NCI-H526 treated with DMSO at 0.1 percent for 48 hours (cell line): ENCODE measurements around the gene TOMM34.
A peak's percentile ranks its signal among the peaks of the same experiment; 100 is the strongest.

Source experiments
- DNase-seq: peaks from one replicate; lab custom pipeline; 2025; lab: John Stamatoyannopoulos, UW

The TOMM34 gene

GRCh38 chr20:44930517-44931168 is 29.6 kb downstream of the TOMM34 start:
- DNase-seq: no peak

DNA sequence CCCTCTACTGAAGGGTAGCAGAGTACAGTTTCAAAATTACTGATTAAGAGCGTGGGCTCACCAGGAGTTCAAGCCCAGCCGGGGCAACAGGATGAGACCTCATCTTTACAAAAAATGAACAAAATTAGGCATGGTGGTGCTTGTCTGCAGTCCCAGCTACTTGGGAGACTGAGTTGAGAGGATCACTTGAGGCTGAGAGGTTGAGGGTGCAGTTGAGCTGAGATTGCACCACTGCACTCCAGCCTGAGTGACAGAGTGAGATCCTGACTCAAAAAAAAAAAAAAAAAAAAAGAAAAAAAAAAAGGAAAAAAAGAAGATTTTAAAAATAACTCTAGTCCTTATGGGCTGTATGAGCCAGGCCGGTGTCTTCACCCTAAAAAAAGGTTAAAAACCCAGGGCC is 31.6 kb downstream of the TOMM34 start:
- DNase-seq: no peak

- no peak for DNase-seq
These were observed 35.7 kb downstream of the TOMM34 start for GRCh38 chr20:44924541-44924940.

- DNase-seq: no peak
These were observed 38.8 kb downstream of the TOMM34 start for GRCh38 chr20:44921447-44921846.

GRCh38 chr20:44918761-44919160 is 41.4 kb downstream of the TOMM34 start:
- no peak for DNase-seq

DNA sequence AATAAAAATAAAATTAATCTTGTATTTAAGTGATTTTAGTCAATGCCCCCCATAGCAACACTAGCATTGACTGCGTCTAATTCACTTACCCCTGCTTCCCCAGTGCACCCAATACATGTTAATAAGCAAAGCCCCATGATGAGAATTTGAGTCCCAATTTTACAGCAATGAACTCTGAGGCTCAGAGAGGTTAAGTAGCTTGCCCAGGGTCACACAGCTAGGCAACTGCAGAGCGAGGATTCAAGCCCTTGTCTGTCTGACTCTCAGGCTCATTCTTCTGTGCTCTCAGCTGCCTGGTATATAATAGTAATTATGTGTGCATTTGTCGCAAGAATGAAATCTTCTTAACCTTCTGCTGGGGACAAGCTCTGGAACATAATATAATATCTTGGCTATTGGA is 41.9 kb downstream of the TOMM34 start:
- DNase-seq: no peak

- DNase-seq: no peak
These were observed 42.8 kb downstream of the TOMM34 start for GRCh38 chr20:44917399-44917798.

GRCh38 chr20:44916586-44916985 is 43.6 kb downstream of the TOMM34 start:
- no peak for DNase-seq

- DNase-seq: no peak
These were observed 45.3 kb downstream of the TOMM34 start for GRCh38 chr20:44914924-44915323.

DNA sequence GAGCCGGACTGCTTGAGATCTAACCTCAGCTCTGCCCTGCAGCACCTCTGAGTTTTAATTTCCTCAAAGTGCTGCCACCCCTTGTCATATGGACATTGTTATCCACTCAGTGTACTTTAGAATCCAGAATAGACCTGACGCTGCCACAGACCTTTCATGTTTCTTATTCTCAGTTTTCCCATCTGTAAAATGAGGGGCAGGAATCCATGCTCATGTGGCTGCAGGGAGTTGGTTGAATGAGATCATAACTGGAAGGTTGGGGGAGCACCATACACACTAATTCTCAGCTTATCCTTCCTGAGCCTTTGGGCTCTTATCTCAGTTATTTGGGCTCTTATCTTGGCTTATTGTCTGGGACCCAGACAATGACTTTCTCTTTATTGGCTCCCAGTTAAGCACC is 48.0 kb downstream of the TOMM34 start:
- no peak for DNase-seq

GRCh38 chr20:44911264-44911921 is 48.8 kb downstream of the TOMM34 start:
- no peak for DNase-seq

GRCh38 chr20:44910690-44911262 is 49.4 kb downstream of the TOMM34 start:
- DNase-seq: no peak

DNA sequence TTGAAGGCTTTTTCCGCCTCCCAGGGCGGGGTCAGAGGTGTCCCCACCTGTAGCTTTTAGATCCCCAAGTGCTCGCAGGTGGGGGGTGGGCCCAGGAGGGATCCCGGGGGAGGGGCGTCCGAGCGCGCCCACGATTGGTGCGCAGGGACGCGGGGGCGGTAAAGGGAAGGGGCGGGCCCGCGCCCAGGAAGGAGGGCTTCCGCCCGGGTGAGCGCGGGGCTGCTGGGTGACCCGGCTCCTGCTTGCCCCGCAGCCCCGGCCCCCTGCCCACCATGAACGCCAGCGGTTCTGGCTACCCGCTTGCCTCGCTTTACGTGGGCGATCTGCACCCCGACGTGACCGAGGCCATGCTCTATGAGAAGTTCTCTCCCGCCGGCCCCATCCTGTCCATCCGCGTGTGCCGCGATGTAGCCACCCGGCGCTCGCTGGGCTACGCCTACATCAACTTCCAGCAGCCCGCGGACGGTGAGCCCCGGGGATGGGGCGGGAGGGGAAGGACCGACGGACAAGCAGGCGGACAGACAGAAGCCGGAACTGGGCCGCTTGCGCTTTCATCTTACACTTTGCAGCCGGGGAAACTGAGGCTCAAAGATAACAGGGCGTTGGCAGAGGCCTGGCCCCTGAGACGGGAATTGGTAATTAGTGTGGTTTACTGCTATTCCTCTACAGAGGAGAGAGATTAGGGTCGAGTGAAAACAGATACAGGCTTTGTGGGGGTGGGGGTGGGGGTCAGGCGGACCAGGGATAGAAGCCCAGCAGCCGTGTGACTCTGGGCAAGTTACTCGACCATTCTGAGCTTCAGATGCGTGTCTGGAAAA is 50.1 kb downstream of the TOMM34 start, which contains the start of gene PABPC1L:
Gene PABPC1L, plus strand, starts transcription at position 189 of the 818 bp plus-strand sequence. Its CDS starts 84 bp downstream, at position 273.
- DNase-seq: peak; percentile 55

DNA sequence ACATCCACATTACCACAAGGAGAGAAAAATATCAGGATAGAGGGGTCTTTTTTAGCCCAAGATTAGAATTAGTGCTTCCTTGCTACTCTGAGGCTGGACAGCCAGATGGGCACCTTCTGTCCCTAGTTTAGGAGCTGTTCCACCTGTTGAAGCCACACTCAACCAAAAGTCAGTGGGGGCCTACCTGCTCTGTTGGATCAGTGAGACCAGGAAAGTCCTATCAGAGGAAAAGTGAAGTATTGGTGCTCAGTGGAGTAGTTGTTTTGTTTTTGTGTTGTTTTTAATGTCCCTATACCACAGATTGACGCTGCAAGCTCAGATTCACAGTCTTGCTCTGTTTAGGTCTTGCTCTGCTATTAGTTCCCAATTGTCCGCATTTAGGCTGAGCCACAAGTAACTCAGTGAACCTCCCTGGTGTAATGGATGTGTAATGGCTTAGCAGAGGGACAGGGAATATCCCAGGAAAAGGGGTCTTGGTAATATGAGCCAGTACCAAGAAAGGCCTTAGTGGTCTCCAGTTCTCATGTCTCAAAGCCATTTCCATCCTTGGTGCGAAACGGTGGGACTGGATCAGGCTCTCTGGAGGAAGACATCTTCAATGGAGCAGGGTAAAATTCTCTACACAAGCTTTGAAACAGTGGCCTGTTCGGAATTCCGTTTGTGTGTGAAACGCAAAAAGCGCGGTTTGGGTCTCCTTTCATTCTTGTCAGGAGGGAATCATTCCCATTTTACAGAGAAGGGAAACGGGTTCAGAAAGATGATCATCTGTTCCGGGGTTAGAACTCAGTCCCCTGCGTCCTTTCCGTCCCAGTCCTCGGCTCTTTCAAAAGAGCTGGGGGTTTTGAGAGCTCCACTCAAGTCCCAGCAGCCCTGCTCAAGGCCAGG is 51.0 kb downstream of the TOMM34 start:
- no peak for DNase-seq

GRCh38 chr20:44904377-44904776 is 55.8 kb downstream of the TOMM34 start:
- no peak for DNase-seq

DNA sequence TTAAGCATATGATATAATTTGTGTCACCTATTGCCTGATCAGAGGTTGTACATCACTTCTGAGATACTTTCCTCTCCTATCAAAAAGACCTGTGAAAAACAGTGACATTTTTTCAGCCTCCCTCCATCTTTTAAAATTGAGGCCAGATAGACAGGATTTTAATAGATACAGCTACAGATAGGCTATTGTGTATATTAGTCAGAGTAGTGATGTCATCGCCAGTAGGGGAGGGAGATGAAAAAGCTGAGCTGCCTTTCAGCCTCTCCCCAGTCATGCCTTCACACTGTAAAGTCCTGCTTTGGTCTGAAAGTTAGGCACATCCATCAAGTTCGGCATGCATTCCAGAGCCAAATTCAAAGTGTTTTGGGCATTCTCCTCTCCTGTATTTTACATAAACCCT is 58.2 kb downstream of the TOMM34 start:
- DNase-seq: no peak

DNA sequence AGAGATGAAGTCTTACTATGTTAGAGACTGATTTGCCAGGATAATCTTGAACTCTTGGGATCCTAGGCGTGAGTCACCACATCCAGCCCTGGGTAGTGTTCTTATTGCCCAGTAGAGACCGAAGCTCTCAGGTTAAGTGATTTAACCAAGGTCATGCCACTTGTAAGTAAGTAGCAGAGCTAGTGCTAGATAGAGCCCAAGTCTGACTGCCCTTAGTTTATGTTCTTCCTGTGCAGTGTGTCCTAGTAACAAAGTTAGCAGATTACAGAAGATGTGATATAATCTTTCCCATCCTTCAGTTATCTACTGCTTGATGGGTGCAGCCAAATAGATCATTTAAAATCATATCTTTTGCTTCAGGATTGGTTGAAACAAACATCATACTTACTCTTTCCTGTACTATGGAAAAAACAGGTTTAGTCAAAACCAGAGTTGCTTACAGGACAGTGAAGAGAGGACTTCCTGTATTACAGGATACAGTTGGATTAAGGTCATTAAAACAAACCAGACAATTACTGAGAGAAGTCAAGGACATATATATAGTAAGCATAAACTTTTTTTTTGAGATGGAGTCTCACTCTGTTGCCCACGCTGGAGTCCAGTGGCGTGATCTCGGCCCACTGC is 59.9 kb downstream of the TOMM34 start:
- DNase-seq: no peak

GRCh38 chr20:44897133-44897532 is 63.1 kb downstream of the TOMM34 start:
- DNase-seq: no peak

GRCh38 chr20:44896583-44896982 is 63.6 kb downstream of the TOMM34 start:
- DNase-seq: no peak

- no peak for DNase-seq
These were observed 65.2 kb downstream of the TOMM34 start for GRCh38 chr20:44894959-44895358.
